Activated T-helper 9 cell treated with anti-CD3 and anti-CD28 coated beads, Interleukin-2, amount 50 U/mL, for 16 hours (primary cell): ENCODE measurements around the gene ZNF221.
"Not testable (repeated sequence)": the region's sequence is repeated elsewhere in the genome, so short reads cannot be mapped to it uniquely, and the experiment has no call there.

Experiments
- DNase-seq: peaks from one replicate; pipeline ENCODE4 v3.0.0-alpha.2; 2020; ENCODE audit warnings: low read depth

The ZNF221 gene

GRCh38 chr19:43950834-43951645 is at the start of gene ZNF221:
Gene ZNF221, plus strand, starts transcription at chr19:43951228. Its CDS starts 11,499 bp downstream, at chr19:43962727.
- peak; percentile 21 for DNase-seq

- peak; percentile 43 for DNase-seq
Observed at GRCh38 chr19:43901395-43902390, 49.3 kb upstream of the ZNF221 start.

- DNase-seq = no peak
Observed at GRCh38 chr19:43902399-43902798, 48.6 kb upstream of the ZNF221 start.

- DNase-seq = no peak
Observed at GRCh38 chr19:43905897-43906296, 45.1 kb upstream of the ZNF221 start.

GRCh38 chr19:43906774-43907173 is 44.3 kb upstream of the ZNF221 start:
- DNase-seq = no peak

- DNase-seq = no peak
Observed at GRCh38 chr19:43908659-43909058, 42.4 kb upstream of the ZNF221 start.

GRCh38 chr19:43910884-43911283 is 40.1 kb upstream of the ZNF221 start:
- DNase-seq = no peak

GRCh38 chr19:43913383-43913782 is 37.6 kb upstream of the ZNF221 start:
- no peak for DNase-seq

- DNase-seq = no peak
Observed at GRCh38 chr19:43914051-43914450, 37.0 kb upstream of the ZNF221 start.

GRCh38 chr19:43923875-43924274 is 27.2 kb upstream of the ZNF221 start:
- no peak for DNase-seq

- DNase-seq = no peak
Observed at GRCh38 chr19:43928820-43929219, 22.2 kb upstream of the ZNF221 start.

GRCh38 chr19:43934055-43934984 is 16.7 kb upstream of the ZNF221 start:
- DNase-seq = no peak

GRCh38 chr19:43934985-43935708 is 15.9 kb upstream of the ZNF221 start, which contains the start of gene ZNF45:
Gene ZNF45, minus strand, starts transcription at chr19:43935282. Its CDS starts 13,097 bp downstream, at chr19:43922185.
- DNase-seq = peak; percentile 81

GRCh38 chr19:43936188-43936587 is 14.8 kb upstream of the ZNF221 start:
- no peak for DNase-seq

- DNase-seq = no peak
Observed at GRCh38 chr19:43939557-43940260, 11.3 kb upstream of the ZNF221 start.

GRCh38 chr19:43940719-43941118 is 10.3 kb upstream of the ZNF221 start:
- DNase-seq = no peak

- no peak for DNase-seq
Observed at GRCh38 chr19:43941209-43941608, 9.8 kb upstream of the ZNF221 start.

- not testable (repeated sequence) for DNase-seq
Observed at GRCh38 chr19:43947412-43947811, 3.6 kb upstream of the ZNF221 start.

- not testable (repeated sequence) for DNase-seq
Observed at GRCh38 chr19:43949803-43950202, 1.2 kb upstream of the ZNF221 start.

- DNase-seq = no peak
Observed at GRCh38 chr19:43956827-43957226, 5.8 kb downstream of the ZNF221 start.
